Spleen (tissue), 11 donors: ENCODE data around the gene ANP32A. TPM values are rescaled to one million over a fixed set of nuclear protein-coding genes. Genes with fewer than 3 reads are reported as not detected.

ENCODE experiments used
- DNase-seq: peaks from one replicate; pipeline ENCODE4 v3.0.0-alpha.2; 2020
- H3K27ac ChIP-seq, 8 donors: fragments of 200-600 bp; sonication (generic) in 7 of 8; 1 replicate in 4 of 8; 2 replicates in 4 of 8; pipeline versions ENCODE4 v1.5.0 to v1.8.0; 2016 to 2021; ENCODE audit warnings: inconsistent platforms in 4 of 8, mild to moderate bottlenecking in 4 of 8, moderate library complexity in 1 of 8
- H3K27me3 ChIP-seq, 7 donors: fragments of 200-600 bp; sonication (generic) in 6 of 7; replicated peaks in 1 of 7; 1 replicate in 4 of 7; 2 replicates in 3 of 7; pipeline versions ENCODE4 v1.5.0 to v1.8.0; 2016 to 2021; ENCODE audit warnings: inconsistent platforms in 3 of 7, mild to moderate bottlenecking in 1 of 7
- H3K36me3 ChIP-seq, 6 donors: fragments of 200-600 bp; sonication (generic) in 5 of 6; 1 replicate in 4 of 6; 2 replicates in 2 of 6; pipeline versions ENCODE4 v1.5.0 to v1.8.0; 2016 to 2021; ENCODE audit warnings: inconsistent platforms in 2 of 6
- H3K4me1 ChIP-seq, 6 donors: fragments of 200-600 bp; sonication (generic) in 5 of 6; 1 replicate in 3 of 6; 2 replicates in 3 of 6; pipeline versions ENCODE4 v1.5.0 to v1.8.0; 2016 to 2021; ENCODE audit warnings: inconsistent platforms in 3 of 6
- H3K4me3 ChIP-seq, 8 donors: fragments of 200-600 bp; sonication (generic) in 7 of 8; 1 replicate in 4 of 8; 2 replicates in 4 of 8; pipeline versions ENCODE4 v1.5.0 to v1.8.0; 2016 to 2021; ENCODE audit warnings: inconsistent platforms in 4 of 8, mild to moderate bottlenecking in 4 of 8, moderate library complexity in 2 of 8
- H3K9me3 ChIP-seq, 8 donors: fragments of 200-600 bp; sonication (generic) in 7 of 8; 1 replicate in 4 of 8; 2 replicates in 4 of 8; pipeline versions ENCODE4 v1.5.0 to v1.8.0; 2016 to 2021; ENCODE audit warnings: inconsistent platforms in 4 of 8
- CTCF ChIP-seq, 11 experiments: fragments of 200-600 bp in 7 of 11; fragments of 450-650 bp in 4 of 11; sonication (generic) in 4 of 11; IDR thresholded peaks in 8 of 11; conservative IDR thresholded peaks in 3 of 11; 1 replicate in 7 of 11; 2 replicates in 4 of 11; pipeline versions ENCODE4 v1.4.0 to v1.8.0; 2016 to 2021; ENCODE audit warnings: antibody characterized with exemption in 11 of 11, inconsistent platforms in 4 of 11, mild to moderate bottlenecking in 1 of 11
- POLR2A ChIP-seq, 3 donors: fragments of 450-650 bp; IDR thresholded peaks; one replicate each; pipeline ENCODE4 v1.5.1; 2017; ENCODE audit warnings: antibody characterized with exemption in 3 of 3, mild to moderate bottlenecking in 1 of 3
- POLR2AphosphoS5 ChIP-seq, 3 donors: sonication (generic); formaldehyde crosslinking; IDR thresholded peaks; one replicate each; pipeline ENCODE4 v1.5.1; 2017; ENCODE audit warnings: antibody characterized with exemption in 3 of 3
- WGBS, 5 donors: extraction: QIAGEN DNeasy Blood & Tissue Kit in 3 of 5; methylation state at CpG; one replicate each; pipeline versions ENCODE4 v1.1.5 to v1.1.7; 2013 to 2018; 5-methylcytosine and 5-hydroxymethylcytosine counted together
- intact Hi-C: fragments of 100-400 bp; cut with DNase I; formaldehyde crosslinking; loops from one replicate; pipeline ENCODE4 v1.15.0; 2023; ENCODE audit warnings: low total_unique reads
- polyA plus RNA-seq, 3 donors: library from polyadenylated mRNA; stranded (reverse); fragments of 200-250 nt; gene quantifications; one replicate each; pipeline ENCODE4 v1.2.1, GENCODE V29; 2013
- total RNA-seq, 7 donors: library from RNA; depleted of rRNA in 3 of 7; stranded (reverse); fragments of >200 nt in 3 of 7; fragmentation: NEBNext Ultra II Directional in 4 of 7; extraction: Animal tissue kit (Norgen Biotek cat#: 25700) in 4 of 7; gene quantifications; one replicate each; pipeline versions ENCODE4 v1.1.0 to v1.2.1, GENCODE V29; 2016 to 2021
- donor health status: healthy with polysubstance abuse.
- donor health status: DM: no; HTN: no; CAD: no; lungs with moderate emphysema.
- donor health status: DM: no; HTN: no; CAD: no.
- donor health status: Bipolar disorder and iron deficiency.
- donor health status: healthy.
- donor health status: DM: no; HTN: no; CAD: no.
- donor health status: DM: yes; HTN: yes; CAD: no.

Gene ANP32A
- total and polyA plus RNA-seq, 10 donors: 58.6 to 163 (median 102) TPM

GRCh38 chr15:68743256-68743655, 77.4 kb downstream of the ANP32A start:
- Histone ChIP-seq H3K36me3 (no peaks in the 10 kb centered on the region), H3K9me3 (no peaks in the 10 kb centered on the region), H3K4me3 (no peak overlapping the region), H3K4me1 (no peaks in the 10 kb centered on the region), H3K27me3 (no peaks in the 10 kb centered on the region), H3K27ac (no peak overlapping the region)
- DNase-seq: no peak
- TF ChIP-seq POLR2A (IDR thresholded peaks at IDR 0.05): no peak
- no peak for TF ChIP-seq POLR2AphosphoS5 (IDR thresholded peaks at IDR 0.05)
- no peak for TF ChIP-seq CTCF (IDR thresholded peaks at IDR 0.05 in 8 of 11, conservative IDR thresholded peaks at IDR 0.05 in 3 of 11)
- WGBS, 5 donors: 86 to 96% (median 94%) methylated on average over 3 of the region's 3 CpGs
- intact Hi-C loops: no loop called here

DNA sequence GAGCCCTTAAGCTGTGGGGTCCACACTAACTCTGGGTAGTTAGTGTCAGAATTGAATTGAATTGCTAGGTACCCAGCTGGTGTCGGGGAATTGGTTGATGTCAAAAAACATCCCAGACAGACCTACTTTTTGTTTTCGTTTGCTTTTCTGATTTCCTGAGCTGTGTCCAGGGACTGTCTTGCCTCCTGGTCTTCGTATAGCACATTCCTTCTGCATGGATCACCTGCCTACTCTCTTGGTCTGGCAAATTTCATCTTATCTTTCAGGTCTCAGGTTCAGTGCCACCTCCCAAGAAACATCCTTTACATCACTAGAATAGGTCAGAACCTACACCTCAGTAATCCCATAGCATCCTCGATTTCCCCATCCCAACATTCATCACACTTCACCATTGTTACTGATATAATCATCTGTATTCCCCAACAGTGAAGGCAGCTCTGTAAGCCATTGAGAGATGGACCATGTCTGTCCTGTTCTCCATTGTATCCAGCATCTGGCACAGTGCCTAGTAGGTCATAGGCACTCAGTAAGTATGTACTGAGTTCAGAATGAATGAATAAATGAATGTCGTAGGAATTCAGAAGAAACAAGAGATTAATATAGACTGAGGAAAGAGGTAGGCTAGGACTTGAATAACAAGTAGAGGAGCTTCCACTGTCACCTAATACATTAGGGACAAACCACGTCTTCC, 81.2 kb downstream of the ANP32A start:
- no peaks in the 10 kb centered on the region for H3K9me3 ChIP-seq
- DNase-seq: no peak
- no peak overlapping the region for H3K4me3 ChIP-seq
- WGBS, 5 donors: 81 to 90% (median 85%) methylated on average over 6 of the region's 6 CpGs
- peaks cover 0 to 12% (median 6%) of the 10 kb centered on the region in 6 donors for H3K4me1 ChIP-seq
- TF ChIP-seq POLR2A (IDR thresholded peaks at IDR 0.05) (no peak), CTCF (IDR thresholded peaks at IDR 0.05 in 8 of 11, conservative IDR thresholded peaks at IDR 0.05 in 3 of 11) (no peak), POLR2AphosphoS5 (IDR thresholded peaks at IDR 0.05) (no peak)
- no peaks in the 10 kb centered on the region for H3K36me3 ChIP-seq
- intact Hi-C loops: no loop called here
- H3K27ac ChIP-seq: no peak overlapping the region
- H3K27me3 ChIP-seq: no peaks in the 10 kb centered on the region

- Histone ChIP-seq H3K4me1 (peaks cover under 1 to 34% (median 18%) of the 10 kb centered on the region in 6 donors), H3K9me3 (no peaks in the 10 kb centered on the region), H3K4me3 (no peak overlapping the region), H3K36me3 (no peaks in the 10 kb centered on the region), H3K27ac (no peak overlapping the region), H3K27me3 (no peaks in the 10 kb centered on the region)
- intact Hi-C loops: no loop called here
- no peak for DNase-seq
- TF ChIP-seq POLR2AphosphoS5 (IDR thresholded peaks at IDR 0.05) (no peak), POLR2A (IDR thresholded peaks at IDR 0.05) (no peak), CTCF (IDR thresholded peaks at IDR 0.05 in 8 of 11, conservative IDR thresholded peaks at IDR 0.05 in 3 of 11) (no peak)
These were observed 85.1 kb downstream of the ANP32A start for GRCh38 chr15:68735610-68736009.

- no peak overlapping the region for H3K27ac ChIP-seq
- peaks cover 7 to 42% (median 25%) of the 10 kb centered on the region in 6 donors for H3K4me1 ChIP-seq
- no peaks in the 10 kb centered on the region for H3K36me3 ChIP-seq
- no peak for TF ChIP-seq POLR2AphosphoS5 (IDR thresholded peaks at IDR 0.05)
- no peak for TF ChIP-seq POLR2A (IDR thresholded peaks at IDR 0.05)
- TF ChIP-seq CTCF (IDR thresholded peaks at IDR 0.05 in 8 of 11, conservative IDR thresholded peaks at IDR 0.05 in 3 of 11): no peak
- H3K4me3 ChIP-seq: no peak overlapping the region
- no peaks in the 10 kb centered on the region for H3K27me3 ChIP-seq
- no peak for DNase-seq
- intact Hi-C loops: loop anchor here (5.0 kb wide), 1 partner anchor 142 kb away; no protein-coding TSS in a partner anchor
- no peaks in the 10 kb centered on the region for H3K9me3 ChIP-seq
These were observed 85.8 kb downstream of the ANP32A start for GRCh38 chr15:68734881-68735280.
